A549 (cell line): ENCODE results near the gene UBIAD1. TPM values are rescaled to one million over a fixed set of nuclear protein-coding genes. Genes with fewer than 3 reads are reported as not detected.

ENCODE experiments used
- ATAC-seq, 2 experiments: fragments of 200-7000 bp in 1 of 2; fragments of >200 bp in 1 of 2; cut with Nextera tagmentation in 1 of 2; cut with Tn5 transposase in 1 of 2; 3 replicates each; pipeline versions ENCODE4 v1.8.0 to v1.9.1; 2018 to 2020; ENCODE audit warnings: mild to moderate bottlenecking in 1 of 2, moderate library complexity in 1 of 2
- CTCF ChIA-PET: fragments of 300-600 bp; sonication (Branson Sonifier 250); formaldehyde crosslinking; extraction: SDS; loops from one replicate; lab custom pipeline; 2021; ENCODE audit warnings: antibody characterized with exemption, inconsistent platforms; lab: Yijun Ruan, JAX
- POLR2A ChIA-PET: fragments of 350-600 bp; formaldehyde crosslinking; extraction: SDS; loops from one replicate; lab custom pipeline; 2021; ENCODE audit warnings: antibody characterized with exemption, inconsistent platforms; lab: Yijun Ruan, JAX
- DNase-seq, 2 experiments: peaks; one replicate each; pipeline versions ENCODE4 v3.0.0 to v3.0.0-alpha.2; 2011 to 2016; ENCODE audit warnings: low read depth in 1 of 2, low spot score in 1 of 2
- FAIRE-seq: peaks from 2 replicates; lab custom pipeline; 2011; peaks lifted over from hg19 to GRCh38; lab: Jason Lieb, UNC
- H3K27ac ChIP-seq, 2 experiments: fragments of >200 bp; sonication (Bioruptor Twin); formaldehyde crosslinking; 3 replicates each; pipeline ENCODE4 v1.5.1; 2016 to 2017
- H3K4me1 ChIP-seq: fragments of >200 bp; sonication (Bioruptor Twin); formaldehyde crosslinking; 3 replicates; pipeline ENCODE4 v1.6.1; 2016
- H3K4me2 ChIP-seq: fragments of >200 bp; sonication (Bioruptor Twin); formaldehyde crosslinking; 3 replicates; pipeline ENCODE4 v1.6.1; 2016
- H3K4me3 ChIP-seq: fragments of >200 bp; sonication (Bioruptor Twin); formaldehyde crosslinking; 3 replicates; pipeline ENCODE4 v1.5.1; 2016
- H3K9me3 ChIP-seq: fragments of >200 bp; sonication (Bioruptor Twin); formaldehyde crosslinking; 3 replicates; pipeline ENCODE4 v1.6.1; 2016
- BHLHE40 ChIP-seq: IDR thresholded peaks from 2 replicates; pipeline ENCODE4 v1.6.1; 2012; ENCODE audit warnings: low read depth, low read length, inconsistent platforms
- CHD2 ChIP-seq: fragments of 150-350 bp; IDR thresholded peaks from 2 replicates; pipeline ENCODE4 v1.6.1; 2014; ENCODE audit warnings: low read length; ENCODE audit not compliant: partially characterized antibody
- CHD4 ChIP-seq: fragments of 200-600 bp; sonication (generic); IDR thresholded peaks from 2 replicates; pipeline ENCODE4 v1.6.1; 2016; ENCODE audit warnings: antibody characterized with exemption, mild to moderate bottlenecking, borderline replicate concordance
- EP300 ChIP-seq, 2 experiments: fragments of >200 bp; sonication (Bioruptor Twin); formaldehyde crosslinking; IDR thresholded peaks; 2 replicates in 1 of 2; 3 replicates in 1 of 2; pipeline ENCODE4 v1.6.1; 2016 to 2017
- GATA3 ChIP-seq: IDR thresholded peaks from 2 replicates; pipeline ENCODE4 v1.6.1; 2012; ENCODE audit warnings: borderline replicate concordance
- HES2 ChIP-seq: fragments of >200 bp; sonication (Bioruptor Twin); formaldehyde crosslinking; IDR thresholded peaks from 2 replicates; pipeline ENCODE4 v1.6.1; 2016
- HMGXB4 ChIP-seq: fragments of 250-450 bp; sonication (Bioruptor Pico); IDR thresholded peaks from 2 replicates; pipeline ENCODE4 v1.5.0; 2021; ENCODE audit warnings: mild to moderate bottlenecking, moderate library complexity, borderline replicate concordance
- HOXB13 ChIP-seq: fragments of 250-450 bp; sonication (Bioruptor Pico); IDR thresholded peaks from 2 replicates; pipeline ENCODE4 v1.5.0; 2020; ENCODE audit warnings: low read depth, mild to moderate bottlenecking, moderate library complexity
- KDM1A ChIP-seq: fragments of 200-600 bp; sonication (generic); IDR thresholded peaks from 2 replicates; pipeline ENCODE4 v1.6.1; 2016; ENCODE audit warnings: low read depth, mild to moderate bottlenecking
- KDM5A ChIP-seq: fragments of 200-600 bp; sonication (generic); IDR thresholded peaks from 2 replicates; pipeline ENCODE4 v1.6.1; 2016; ENCODE audit warnings: antibody characterized with exemption, mild to moderate bottlenecking
- MAFK ChIP-seq: fragments of 450-650 bp; IDR thresholded peaks from 2 replicates; pipeline ENCODE4 v1.6.1; 2014; ENCODE audit not compliant: partially characterized antibody
- MAZ ChIP-seq: fragments of 150-350 bp; IDR thresholded peaks from 2 replicates; pipeline ENCODE4 v1.6.1; 2014; ENCODE audit warnings: antibody characterized with exemption, low read depth, low read length, borderline replicate concordance
- MYC ChIP-seq: IDR thresholded peaks from 2 replicates; pipeline ENCODE4 v1.6.1; 2012; ENCODE audit warnings: mild to moderate bottlenecking, inconsistent platforms, low read length, improper control_type of control experiment, borderline replicate concordance
- NFE2L2 ChIP-seq: fragments of 150-350 bp; conservative IDR thresholded peaks from 2 replicates; pipeline ENCODE4 v1.6.1; 2014; ENCODE audit warnings: low read length
- PHF8 ChIP-seq: fragments of 200-600 bp; sonication (generic); IDR thresholded peaks from 2 replicates; pipeline ENCODE4 v1.6.1; 2016; ENCODE audit warnings: low read depth, mild to moderate bottlenecking, antibody characterized with exemption, moderate library complexity, borderline replicate concordance
- POLR2A ChIP-seq: IDR thresholded peaks from 2 replicates; pipeline ENCODE4 v1.6.1; 2012; ENCODE audit warnings: mild to moderate bottlenecking, low read length
- POLR2AphosphoS2 ChIP-seq: conservative IDR thresholded peaks from 2 replicates; pipeline ENCODE4 v1.6.1; 2012; ENCODE audit warnings: low read length, improper control_type of control experiment, inconsistent platforms
- RAD21 ChIP-seq, 2 experiments: fragments of >200 bp in 1 of 2; sonication (Bioruptor Twin) in 1 of 2; formaldehyde crosslinking in 1 of 2; IDR thresholded peaks in 1 of 2; conservative IDR thresholded peaks in 1 of 2; 2 replicates in 1 of 2; 3 replicates in 1 of 2; pipeline ENCODE4 v1.6.1; 2012 to 2018; ENCODE audit warnings: inconsistent platforms in 1 of 2
- RNF2 ChIP-seq: fragments of 200-600 bp; sonication (generic); IDR thresholded peaks from 2 replicates; pipeline ENCODE4 v1.6.1; 2016; ENCODE audit warnings: low read depth, mild to moderate bottlenecking, antibody characterized with exemption, moderate library complexity, borderline replicate concordance
- SMC3 ChIP-seq: fragments of >200 bp; sonication (Bioruptor Twin); formaldehyde crosslinking; IDR thresholded peaks from 3 replicates; pipeline ENCODE4 v1.6.1; 2018; ENCODE audit warnings: inconsistent platforms
- TFCP2L1 ChIP-seq: fragments of 250-450 bp; sonication (Bioruptor Pico); IDR thresholded peaks from 2 replicates; pipeline ENCODE4 v1.5.0; 2021; ENCODE audit warnings: mild to moderate bottlenecking
- ZC3H11A ChIP-seq: fragments of 450-650 bp; IDR thresholded peaks from 2 replicates; pipeline ENCODE4 v1.6.1; 2014; ENCODE audit warnings: antibody characterized with exemption, mild to moderate bottlenecking
- ZFP36 ChIP-seq: fragments of 450-650 bp; IDR thresholded peaks from 2 replicates; pipeline ENCODE4 v1.6.1; 2014; ENCODE audit warnings: borderline replicate concordance; ENCODE audit not compliant: partially characterized antibody
- WGBS: methylation state at CpG from one replicate; pipeline ENCODE4 v1.1.6; 2017; ENCODE audit errors: missing lambda C conversion rate; 5-methylcytosine and 5-hydroxymethylcytosine counted together
- polyA plus RNA-seq, 4 experiments: library from polyadenylated mRNA; depleted of rRNA in 3 of 4; stranded (reverse); fragments of >200 nt; fragmentation: RNase III in 1 of 4; extraction: RNeasy Plus Mini Kit Qiagen cat#74134 plus additional on column Dnase treatment in 1 of 4; gene quantifications; 2 replicates in 3 of 4; 3 replicates in 1 of 4; pipeline ENCODE4 v1.2.3, GENCODE V29; 2011 to 2017
- TF ChIP-seq, protein P1 (sequence below): fragments of >200 bp; sonication (Bioruptor Twin); formaldehyde crosslinking; IDR thresholded peaks from 3 replicates; pipeline ENCODE4 v1.6.1; 2016
- TF ChIP-seq, protein P2 (sequence below): fragments of >200 bp; sonication (Bioruptor Twin); formaldehyde crosslinking; IDR thresholded peaks from 3 replicates; pipeline ENCODE4 v1.5.1; 2016

Gene UBIAD1
- polyA plus RNA-seq, 2 of the 4 experiments (the other 2 are of a cell fraction), result 9.9 to 14.9 TPM

- H3K4me3 ChIP-seq, result no peak overlapping the region
- peak; percentile 64 to 68; a peak in 4 of 6 replicates for ATAC-seq
- FAIRE-seq, result no peak
- H3K4me1 ChIP-seq, result no peaks in the 10 kb centered on the region; the same call in 2 of the 3 replicates
- H3K9me3 ChIP-seq, result no peaks in the 10 kb centered on the region
- POLR2A ChIA-PET, result no interaction called here
- no peak overlapping the region for H3K4me2 ChIP-seq
- 88% methylated on average over 7 of the region's 7 CpGs for WGBS
- H3K27ac ChIP-seq, result no peak overlapping the region
- CTCF ChIA-PET, result interaction anchor here (0.5 to 2.3 kb wide), 10 partner anchors 9 to 359 kb away, joined by 3 to 10 read pairs (median 3); partner anchors contain the start of gene UBIAD1
- TF ChIP-seq RNF2, result no peak
- TF ChIP-seq CHD2, result no peak
- no peak for TF ChIP-seq MAZ
- TF ChIP-seq PHF8, result no peak
- TF ChIP-seq NFE2L2, result no peak
- TF ChIP-seq, protein P1, sequence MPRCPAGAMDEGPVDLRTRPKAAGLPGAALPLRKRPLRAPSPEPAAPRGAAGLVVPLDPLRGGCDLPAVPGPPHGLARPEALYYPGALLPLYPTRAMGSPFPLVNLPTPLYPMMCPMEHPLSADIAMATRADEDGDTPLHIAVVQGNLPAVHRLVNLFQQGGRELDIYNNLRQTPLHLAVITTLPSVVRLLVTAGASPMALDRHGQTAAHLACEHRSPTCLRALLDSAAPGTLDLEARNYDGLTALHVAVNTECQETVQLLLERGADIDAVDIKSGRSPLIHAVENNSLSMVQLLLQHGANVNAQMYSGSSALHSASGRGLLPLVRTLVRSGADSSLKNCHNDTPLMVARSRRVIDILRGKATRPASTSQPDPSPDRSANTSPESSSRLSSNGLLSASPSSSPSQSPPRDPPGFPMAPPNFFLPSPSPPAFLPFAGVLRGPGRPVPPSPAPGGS, result no peak
- TF ChIP-seq, protein P2, sequence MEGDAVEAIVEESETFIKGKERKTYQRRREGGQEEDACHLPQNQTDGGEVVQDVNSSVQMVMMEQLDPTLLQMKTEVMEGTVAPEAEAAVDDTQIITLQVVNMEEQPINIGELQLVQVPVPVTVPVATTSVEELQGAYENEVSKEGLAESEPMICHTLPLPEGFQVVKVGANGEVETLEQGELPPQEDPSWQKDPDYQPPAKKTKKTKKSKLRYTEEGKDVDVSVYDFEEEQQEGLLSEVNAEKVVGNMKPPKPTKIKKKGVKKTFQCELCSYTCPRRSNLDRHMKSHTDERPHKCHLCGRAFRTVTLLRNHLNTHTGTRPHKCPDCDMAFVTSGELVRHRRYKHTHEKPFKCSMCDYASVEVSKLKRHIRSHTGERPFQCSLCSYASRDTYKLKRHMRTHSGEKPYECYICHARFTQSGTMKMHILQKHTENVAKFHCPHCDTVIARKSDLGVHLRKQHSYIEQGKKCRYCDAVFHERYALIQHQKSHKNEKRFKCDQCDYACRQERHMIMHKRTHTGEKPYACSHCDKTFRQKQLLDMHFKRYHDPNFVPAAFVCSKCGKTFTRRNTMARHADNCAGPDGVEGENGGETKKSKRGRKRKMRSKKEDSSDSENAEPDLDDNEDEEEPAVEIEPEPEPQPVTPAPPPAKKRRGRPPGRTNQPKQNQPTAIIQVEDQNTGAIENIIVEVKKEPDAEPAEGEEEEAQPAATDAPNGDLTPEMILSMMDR, result peak; percentile 34
- no peak for TF ChIP-seq HOXB13
- no peak for TF ChIP-seq POLR2A
- TF ChIP-seq ZC3H11A, result no peak
- TF ChIP-seq SMC3, result peak; percentile 17; the same call in 1 of the 3 replicates
- TF ChIP-seq EP300 (IDR thresholded peaks at IDR 0.05), result no peak
- TF ChIP-seq ZFP36, result no peak
- no peak for TF ChIP-seq TFCP2L1 (CRISPR knock-in tag)
- no peak for TF ChIP-seq CHD4
- no peak for TF ChIP-seq BHLHE40
- no peak for TF ChIP-seq MAFK
- TF ChIP-seq HMGXB4 (CRISPR knock-in tag), result no peak
- peak; percentile 17 to 37; a peak in 2 of 5 replicates for TF ChIP-seq RAD21 (conservative IDR thresholded peaks at IDR 0.05 in 1 of 2, IDR thresholded peaks at IDR 0.05 in 1 of 2)
- TF ChIP-seq KDM1A, result no peak
- no peak for TF ChIP-seq GATA3
- peak in 1 of 2 experiments; percentile 12 for DNase-seq
These were observed 13.1 kb downstream of the UBIAD1 start for GRCh38 chr1:11285883-11286734.

- no peak; a peak in 1 of 6 replicates for ATAC-seq
- WGBS, result 83% methylated on average over 3 of the region's 3 CpGs
- ChIA-PET CTCF (interaction anchor here (0.7 to 2.3 kb wide), 8 partner anchors 9 to 359 kb away, joined by 3 to 10 read pairs (median 4); partner anchors contain the start of gene UBIAD1), POLR2A (no interaction called here)
- DNase-seq, result no peak
- no peak for FAIRE-seq
- Histone ChIP-seq H3K4me2 (no peak overlapping the region), H3K27ac (no peak overlapping the region), H3K4me3 (no peak overlapping the region), H3K9me3 (no peaks in the 10 kb centered on the region), H3K4me1 (no peaks in the 10 kb centered on the region; the same call in 2 of the 3 replicates)
- TF ChIP-seq, protein P2, result no peak
- TF ChIP-seq MAFK (no peak), MYC (no peak), HES2 (no peak), KDM5A (no peak), TFCP2L1 (CRISPR knock-in tag) (no peak), HMGXB4 (CRISPR knock-in tag) (no peak), POLR2AphosphoS2 (no peak)
These were observed 13.9 kb downstream of the UBIAD1 start for GRCh38 chr1:11286735-11287410.
